Mucosa of stomach (tissue), 1 donor: Measurements from ENCODE around the gene NOX3.
"Not testable (repeated sequence)": the region's sequence is repeated elsewhere in the genome, so short reads cannot be mapped to it uniquely, and the experiment has no call there.

ENCODE experiments used
- H3K27me3 ChIP-seq: one replicate; pipeline ENCODE4 v1.7.0; 2013; ENCODE audit warnings: mild to moderate bottlenecking, low read length; ENCODE audit not compliant: control insufficient read depth, insufficient read depth
- H3K36me3 ChIP-seq: one replicate; pipeline ENCODE4 v1.7.0; 2013; ENCODE audit warnings: low read length; ENCODE audit not compliant: control insufficient read depth, insufficient read depth
- H3K4me1 ChIP-seq: one replicate; pipeline ENCODE4 v1.7.0; 2013; ENCODE audit warnings: mild to moderate bottlenecking, low read length; ENCODE audit not compliant: control insufficient read depth, insufficient read depth
- H3K4me3 ChIP-seq: one replicate; pipeline ENCODE4 v1.7.0; 2013; ENCODE audit warnings: low read length
- H3K9ac ChIP-seq: one replicate; pipeline ENCODE4 v1.7.0; 2013; ENCODE audit warnings: mild to moderate bottlenecking, low read length, moderate library complexity
- H3K9me3 ChIP-seq: one replicate; pipeline ENCODE4 v1.7.0; 2013; ENCODE audit warnings: mild to moderate bottlenecking, low read length, moderate library complexity; ENCODE audit not compliant: control insufficient read depth
- donor health status: Pancreatic carcinoma.

The NOX3 gene

GRCh38 chr6:155454471-155454870 is 1.2 kb downstream of the NOX3 start:
- Histone ChIP-seq H3K4me3 (no peak overlapping the region), H3K9ac (no peak overlapping the region), H3K9me3 (no peaks in the 10 kb centered on the region), H3K27me3 (no peaks in the 10 kb centered on the region), H3K36me3 (no peaks in the 10 kb centered on the region), H3K4me1 (no peaks in the 10 kb centered on the region)

- Histone ChIP-seq H3K27me3 (peaks cover 4% of the 10 kb centered on the region), H3K4me3 (no peak overlapping the region), H3K36me3 (no peaks in the 10 kb centered on the region), H3K9ac (no peak overlapping the region), H3K9me3 (no peaks in the 10 kb centered on the region), H3K4me1 (no peaks in the 10 kb centered on the region)
Measured at GRCh38 chr6:155454008-155454407, 1.6 kb downstream of the NOX3 start.

- Histone ChIP-seq H3K4me3 (no peak overlapping the region), H3K4me1 (no peaks in the 10 kb centered on the region), H3K9me3 (no peaks in the 10 kb centered on the region), H3K9ac (no peak overlapping the region), H3K36me3 (no peaks in the 10 kb centered on the region), H3K27me3 (peaks cover 8% of the 10 kb centered on the region)
Measured at GRCh38 chr6:155452576-155452975, 3.1 kb downstream of the NOX3 start.

- not testable (repeated sequence) for H3K27me3 ChIP-seq, H3K9me3 ChIP-seq, H3K9ac ChIP-seq, H3K4me1 ChIP-seq, H3K4me3 ChIP-seq, H3K36me3 ChIP-seq
Measured at GRCh38 chr6:155451530-155451929, 4.1 kb downstream of the NOX3 start.

- Histone ChIP-seq H3K9me3 (no peaks in the 10 kb centered on the region), H3K4me3 (no peak overlapping the region), H3K4me1 (no peaks in the 10 kb centered on the region), H3K27me3 (peaks cover 8% of the 10 kb centered on the region), H3K9ac (no peak overlapping the region), H3K36me3 (no peaks in the 10 kb centered on the region)
Measured at GRCh38 chr6:155450240-155450581, 5.4 kb downstream of the NOX3 start.

GRCh38 chr6:155449450-155450239 is 6.0 kb downstream of the NOX3 start:
- Histone ChIP-seq H3K27me3 (peaks cover 8% of the 10 kb centered on the region), H3K4me1 (no peaks in the 10 kb centered on the region), H3K9me3 (no peaks in the 10 kb centered on the region), H3K9ac (no peak overlapping the region), H3K4me3 (no peak overlapping the region), H3K36me3 (no peaks in the 10 kb centered on the region)

- Histone ChIP-seq H3K4me1 (no peaks in the 10 kb centered on the region), H3K9me3 (no peaks in the 10 kb centered on the region), H3K36me3 (no peaks in the 10 kb centered on the region), H3K4me3 (no peak overlapping the region), H3K27me3 (peaks cover 8% of the 10 kb centered on the region), H3K9ac (no peak overlapping the region)
Measured at GRCh38 chr6:155448668-155449449, 6.8 kb downstream of the NOX3 start.

GRCh38 chr6:155447949-155448348 is 7.7 kb downstream of the NOX3 start:
- H3K9me3 ChIP-seq: no peaks in the 10 kb centered on the region
- no peaks in the 10 kb centered on the region for H3K36me3 ChIP-seq
- H3K4me1 ChIP-seq: no peaks in the 10 kb centered on the region
- H3K4me3 ChIP-seq: no peak overlapping the region
- H3K27me3 ChIP-seq: peaks cover 8% of the 10 kb centered on the region
- no peak overlapping the region for H3K9ac ChIP-seq

- H3K27me3 ChIP-seq: peaks cover 8% of the 10 kb centered on the region
Measured at GRCh38 chr6:155444952-155445903, 10.4 kb downstream of the NOX3 start.

GRCh38 chr6:155444120-155444917 is 11.3 kb downstream of the NOX3 start:
- Histone ChIP-seq H3K4me3 (no peak overlapping the region), H3K9me3 (no peaks in the 10 kb centered on the region), H3K4me1 (no peaks in the 10 kb centered on the region), H3K27me3 (peaks cover 7% of the 10 kb centered on the region), H3K36me3 (no peaks in the 10 kb centered on the region), H3K9ac (no peak overlapping the region)

More at GRCh38 chr6:155444952-155445903, 10.4 kb downstream of the NOX3 start:
- Histone ChIP-seq H3K4me1 (no peaks in the 10 kb centered on the region), H3K4me3 (no peak overlapping the region), H3K9me3 (no peaks in the 10 kb centered on the region), H3K36me3 (no peaks in the 10 kb centered on the region), H3K9ac (no peak overlapping the region)

GRCh38 chr6:155443168-155443567 is 12.5 kb downstream of the NOX3 start:
- no peaks in the 10 kb centered on the region for H3K4me1 ChIP-seq
- H3K27me3 ChIP-seq: no peaks in the 10 kb centered on the region
- H3K36me3 ChIP-seq: no peaks in the 10 kb centered on the region

More at GRCh38 chr6:155443168-155443567, 12.5 kb downstream of the NOX3 start:
- Histone ChIP-seq H3K4me3 (no peak overlapping the region), H3K9me3 (no peaks in the 10 kb centered on the region), H3K9ac (no peak overlapping the region)
